ENCODE data around the gene MAST4.

Gene MAST4

GRCh38 chr5:66722686-66723085 is 126.5 kb downstream of the MAST4 start:
- in situ Hi-C loops (cut with MboI; ENCODE audit: low sequenced_read_pairs, unreplicated experiment) = no loop called here
- no peak for DNase-seq (ENCODE audit: low spot score)
- no peak for TF ChIP-seq CTCF (IDR thresholded peaks at IDR 0.05; ENCODE audit: borderline replicate concordance, control extremely low read depth, extremely low read depth, insufficient read depth, missing control alignments)

- in situ Hi-C loops (cut with MboI; ENCODE audit: low sequenced_read_pairs, unreplicated experiment) = no loop called here
- TF ChIP-seq CTCF (IDR thresholded peaks at IDR 0.05; ENCODE audit: borderline replicate concordance, control extremely low read depth, extremely low read depth, insufficient read depth, missing control alignments) = no peak
- DNase-seq (ENCODE audit: low spot score) = no peak
These were observed 128.4 kb downstream of the MAST4 start for GRCh38 chr5:66724349-66725139.

- DNase-seq (ENCODE audit: low spot score) = no peak
- no peak for TF ChIP-seq CTCF (IDR thresholded peaks at IDR 0.05; ENCODE audit: borderline replicate concordance, control extremely low read depth, extremely low read depth, insufficient read depth, missing control alignments)
- in situ Hi-C loops (cut with MboI; ENCODE audit: low sequenced_read_pairs, unreplicated experiment) = no loop called here
These were observed 131.4 kb downstream of the MAST4 start for GRCh38 chr5:66727630-66728029.

GRCh38 chr5:66728049-66728448 is 131.9 kb downstream of the MAST4 start:
- in situ Hi-C loops (cut with MboI; ENCODE audit: low sequenced_read_pairs, unreplicated experiment) = no loop called here
- no peak for TF ChIP-seq CTCF (IDR thresholded peaks at IDR 0.05; ENCODE audit: borderline replicate concordance, control extremely low read depth, extremely low read depth, insufficient read depth, missing control alignments)
- DNase-seq (ENCODE audit: low spot score) = no peak

- in situ Hi-C loops (cut with MboI; ENCODE audit: low sequenced_read_pairs, unreplicated experiment) = no loop called here
These were observed 140.9 kb downstream of the MAST4 start for GRCh38 chr5:66737096-66737495.

GRCh38 chr5:66738136-66738535 is 141.9 kb downstream of the MAST4 start:
- in situ Hi-C loops (cut with MboI; ENCODE audit: low sequenced_read_pairs, unreplicated experiment) = no loop called here
- no peak for TF ChIP-seq CTCF (IDR thresholded peaks at IDR 0.05; ENCODE audit: borderline replicate concordance, control extremely low read depth, extremely low read depth, insufficient read depth, missing control alignments)
- no peak for DNase-seq (ENCODE audit: low spot score)

More at GRCh38 chr5:66737096-66737495, 140.9 kb downstream of the MAST4 start:
- no peak for DNase-seq (ENCODE audit: low spot score)
- no peak for TF ChIP-seq CTCF (IDR thresholded peaks at IDR 0.05; ENCODE audit: borderline replicate concordance, control extremely low read depth, extremely low read depth, insufficient read depth, missing control alignments)

Data from GM13976 (cell line).